Measurements from ENCODE around the gene SMAD5.
A peak's percentile ranks its signal among the peaks of the same experiment; 100 is the strongest.

Gene SMAD5

DNA sequence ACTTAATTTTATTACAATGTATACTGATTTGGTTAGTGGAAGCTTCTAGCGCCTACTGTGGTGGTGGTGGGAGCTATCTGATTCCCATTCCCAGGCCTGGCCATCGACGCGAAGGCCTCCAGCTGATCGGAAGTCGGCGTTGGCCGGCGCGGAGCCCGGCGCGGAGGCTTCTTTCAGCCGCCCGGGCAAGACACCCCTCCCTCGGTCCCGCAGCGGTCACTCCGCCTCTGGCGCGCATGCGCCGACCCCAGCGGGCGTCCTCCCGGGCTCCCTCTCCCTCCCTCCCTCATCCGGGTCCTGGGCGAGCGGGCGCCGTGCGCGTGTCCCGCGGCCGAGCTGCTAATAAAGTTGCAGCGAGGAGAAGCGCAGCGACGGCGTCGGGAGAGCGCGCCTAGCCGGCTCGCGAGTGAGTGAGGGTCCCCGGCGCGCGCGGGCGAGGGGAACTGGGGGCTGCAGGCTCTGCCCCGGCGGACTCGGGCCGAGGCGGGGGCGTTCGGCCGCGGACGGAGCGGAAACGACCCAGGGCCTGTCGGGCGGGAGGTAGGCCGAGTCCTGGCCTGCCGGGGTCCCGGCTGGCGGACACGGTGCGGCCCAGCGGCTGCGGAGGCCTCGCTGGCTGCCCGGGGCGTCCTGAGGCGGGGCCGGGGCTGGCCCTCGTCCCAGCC lies at the start of gene SMAD5 (continued):
- TF ChIP-seq, protein P1, sequence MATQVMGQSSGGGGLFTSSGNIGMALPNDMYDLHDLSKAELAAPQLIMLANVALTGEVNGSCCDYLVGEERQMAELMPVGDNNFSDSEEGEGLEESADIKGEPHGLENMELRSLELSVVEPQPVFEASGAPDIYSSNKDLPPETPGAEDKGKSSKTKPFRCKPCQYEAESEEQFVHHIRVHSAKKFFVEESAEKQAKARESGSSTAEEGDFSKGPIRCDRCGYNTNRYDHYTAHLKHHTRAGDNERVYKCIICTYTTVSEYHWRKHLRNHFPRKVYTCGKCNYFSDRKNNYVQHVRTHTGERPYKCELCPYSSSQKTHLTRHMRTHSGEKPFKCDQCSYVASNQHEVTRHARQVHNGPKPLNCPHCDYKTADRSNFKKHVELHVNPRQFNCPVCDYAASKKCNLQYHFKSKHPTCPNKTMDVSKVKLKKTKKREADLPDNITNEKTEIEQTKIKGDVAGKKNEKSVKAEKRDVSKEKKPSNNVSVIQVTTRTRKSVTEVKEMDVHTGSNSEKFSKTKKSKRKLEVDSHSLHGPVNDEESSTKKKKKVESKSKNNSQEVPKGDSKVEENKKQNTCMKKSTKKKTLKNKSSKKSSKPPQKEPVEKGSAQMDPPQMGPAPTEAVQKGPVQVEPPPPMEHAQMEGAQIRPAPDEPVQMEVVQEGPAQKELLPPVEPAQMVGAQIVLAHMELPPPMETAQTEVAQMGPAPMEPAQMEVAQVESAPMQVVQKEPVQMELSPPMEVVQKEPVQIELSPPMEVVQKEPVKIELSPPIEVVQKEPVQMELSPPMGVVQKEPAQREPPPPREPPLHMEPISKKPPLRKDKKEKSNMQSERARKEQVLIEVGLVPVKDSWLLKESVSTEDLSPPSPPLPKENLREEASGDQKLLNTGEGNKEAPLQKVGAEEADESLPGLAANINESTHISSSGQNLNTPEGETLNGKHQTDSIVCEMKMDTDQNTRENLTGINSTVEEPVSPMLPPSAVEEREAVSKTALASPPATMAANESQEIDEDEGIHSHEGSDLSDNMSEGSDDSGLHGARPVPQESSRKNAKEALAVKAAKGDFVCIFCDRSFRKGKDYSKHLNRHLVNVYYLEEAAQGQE (tag by site-specific recombination; IDR thresholded peaks at IDR 0.05): no peak
- TF ChIP-seq ZNF426 (tag by site-specific recombination; IDR thresholded peaks at IDR 0.05) (no peak), ZNF214 (tag by site-specific recombination; IDR thresholded peaks at IDR 0.05; ENCODE audit: borderline replicate concordance) (no peak), SETDB1 (IDR thresholded peaks at IDR 0.05; ENCODE audit: insufficient read length, low read length) (no peak), ZNF747 (tag by site-specific recombination; IDR thresholded peaks at IDR 0.05) (no peak), SCRT1 (tag by site-specific recombination; IDR thresholded peaks at IDR 0.05; ENCODE audit: borderline replicate concordance) (no peak), ZIC2 (tag by site-specific recombination; IDR thresholded peaks at IDR 0.05) (peak; percentile 21; the same call in 1 of the 2 replicates), ZNF76 (tag by site-specific recombination; IDR thresholded peaks at IDR 0.05; ENCODE audit: borderline replicate concordance, low read depth) (peak; percentile 79; the same call in 1 of the 2 replicates), ZBTB48 (tag by site-specific recombination; IDR thresholded peaks at IDR 0.05) (0 out of 2 replicates have a peak, but pooled peaks have one; percentile 27), ZNF501 (tag by site-specific recombination; IDR thresholded peaks at IDR 0.05) (peak; percentile 51; the same call in 1 of the 2 replicates), YY1 (tag by site-specific recombination; IDR thresholded peaks at IDR 0.05) (peak; percentile 60), ZNF510 (tag by site-specific recombination; IDR thresholded peaks at IDR 0.05; ENCODE audit: insufficient replicate concordance) (peak; percentile 45), ZSCAN30 (tag by site-specific recombination; IDR thresholded peaks at IDR 0.05) (peak; percentile 97), ZNF211 (tag by site-specific recombination; IDR thresholded peaks at IDR 0.05; ENCODE audit: low read depth) (no peak)
- TF ChIP-seq, protein P2, sequence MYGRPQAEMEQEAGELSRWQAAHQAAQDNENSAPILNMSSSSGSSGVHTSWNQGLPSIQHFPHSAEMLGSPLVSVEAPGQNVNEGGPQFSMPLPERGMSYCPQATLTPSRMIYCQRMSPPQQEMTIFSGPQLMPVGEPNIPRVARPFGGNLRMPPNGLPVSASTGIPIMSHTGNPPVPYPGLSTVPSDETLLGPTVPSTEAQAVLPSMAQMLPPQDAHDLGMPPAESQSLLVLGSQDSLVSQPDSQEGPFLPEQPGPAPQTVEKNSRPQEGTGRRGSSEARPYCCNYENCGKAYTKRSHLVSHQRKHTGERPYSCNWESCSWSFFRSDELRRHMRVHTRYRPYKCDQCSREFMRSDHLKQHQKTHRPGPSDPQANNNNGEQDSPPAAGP (tag by site-specific recombination; IDR thresholded peaks at IDR 0.05): no peak
- TF ChIP-seq, protein P3, sequence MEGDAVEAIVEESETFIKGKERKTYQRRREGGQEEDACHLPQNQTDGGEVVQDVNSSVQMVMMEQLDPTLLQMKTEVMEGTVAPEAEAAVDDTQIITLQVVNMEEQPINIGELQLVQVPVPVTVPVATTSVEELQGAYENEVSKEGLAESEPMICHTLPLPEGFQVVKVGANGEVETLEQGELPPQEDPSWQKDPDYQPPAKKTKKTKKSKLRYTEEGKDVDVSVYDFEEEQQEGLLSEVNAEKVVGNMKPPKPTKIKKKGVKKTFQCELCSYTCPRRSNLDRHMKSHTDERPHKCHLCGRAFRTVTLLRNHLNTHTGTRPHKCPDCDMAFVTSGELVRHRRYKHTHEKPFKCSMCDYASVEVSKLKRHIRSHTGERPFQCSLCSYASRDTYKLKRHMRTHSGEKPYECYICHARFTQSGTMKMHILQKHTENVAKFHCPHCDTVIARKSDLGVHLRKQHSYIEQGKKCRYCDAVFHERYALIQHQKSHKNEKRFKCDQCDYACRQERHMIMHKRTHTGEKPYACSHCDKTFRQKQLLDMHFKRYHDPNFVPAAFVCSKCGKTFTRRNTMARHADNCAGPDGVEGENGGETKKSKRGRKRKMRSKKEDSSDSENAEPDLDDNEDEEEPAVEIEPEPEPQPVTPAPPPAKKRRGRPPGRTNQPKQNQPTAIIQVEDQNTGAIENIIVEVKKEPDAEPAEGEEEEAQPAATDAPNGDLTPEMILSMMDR (tag by site-specific recombination; IDR thresholded peaks at IDR 0.05): no peak
- TF ChIP-seq, protein P4, sequence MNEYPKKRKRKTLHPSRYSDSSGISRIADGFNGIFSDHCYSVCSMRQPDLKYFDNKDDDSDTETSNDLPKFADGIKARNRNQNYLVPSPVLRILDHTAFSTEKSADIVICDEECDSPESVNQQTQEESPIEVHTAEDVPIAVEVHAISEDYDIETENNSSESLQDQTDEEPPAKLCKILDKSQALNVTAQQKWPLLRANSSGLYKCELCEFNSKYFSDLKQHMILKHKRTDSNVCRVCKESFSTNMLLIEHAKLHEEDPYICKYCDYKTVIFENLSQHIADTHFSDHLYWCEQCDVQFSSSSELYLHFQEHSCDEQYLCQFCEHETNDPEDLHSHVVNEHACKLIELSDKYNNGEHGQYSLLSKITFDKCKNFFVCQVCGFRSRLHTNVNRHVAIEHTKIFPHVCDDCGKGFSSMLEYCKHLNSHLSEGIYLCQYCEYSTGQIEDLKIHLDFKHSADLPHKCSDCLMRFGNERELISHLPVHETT (tag by site-specific recombination; IDR thresholded peaks at IDR 0.05): no peak
- TF ChIP-seq, protein P5, sequence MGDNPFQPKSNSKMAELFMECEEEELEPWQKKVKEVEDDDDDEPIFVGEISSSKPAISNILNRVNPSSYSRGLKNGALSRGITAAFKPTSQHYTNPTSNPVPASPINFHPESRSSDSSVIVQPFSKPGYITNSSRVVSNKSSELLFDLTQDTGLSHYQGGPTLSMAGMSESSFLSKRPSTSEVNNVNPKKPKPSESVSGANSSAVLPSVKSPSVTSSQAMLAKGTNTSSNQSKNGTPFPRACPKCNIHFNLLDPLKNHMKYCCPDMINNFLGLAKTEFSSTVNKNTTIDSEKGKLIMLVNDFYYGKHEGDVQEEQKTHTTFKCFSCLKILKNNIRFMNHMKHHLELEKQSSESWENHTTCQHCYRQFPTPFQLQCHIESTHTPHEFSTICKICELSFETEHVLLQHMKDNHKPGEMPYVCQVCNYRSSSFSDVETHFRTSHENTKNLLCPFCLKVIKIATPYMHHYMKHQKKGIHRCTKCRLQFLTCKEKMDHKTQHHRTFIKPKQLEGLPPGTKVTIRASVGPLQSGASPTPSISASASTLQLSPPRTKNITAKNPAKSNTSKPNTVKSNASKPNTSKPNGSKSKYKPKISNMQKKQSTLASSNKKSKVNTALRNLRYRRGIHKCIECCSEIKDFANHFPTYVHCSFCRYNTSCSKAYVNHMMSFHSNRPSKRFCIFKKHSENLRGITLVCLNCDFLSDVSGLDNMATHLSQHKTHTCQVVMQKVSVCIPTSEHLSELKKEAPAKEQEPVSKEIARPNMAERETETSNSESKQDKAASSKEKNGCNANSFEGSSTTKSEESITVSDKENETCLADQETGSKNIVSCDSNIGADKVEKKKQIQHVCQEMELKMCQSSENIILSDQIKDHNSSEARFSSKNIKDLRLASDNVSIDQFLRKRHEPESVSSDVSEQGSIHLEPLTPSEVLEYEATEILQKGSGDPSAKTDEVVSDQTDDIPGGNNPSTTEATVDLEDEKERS (tag by site-specific recombination; IDR thresholded peaks at IDR 0.05): no peak
- TF ChIP-seq, protein P6, sequence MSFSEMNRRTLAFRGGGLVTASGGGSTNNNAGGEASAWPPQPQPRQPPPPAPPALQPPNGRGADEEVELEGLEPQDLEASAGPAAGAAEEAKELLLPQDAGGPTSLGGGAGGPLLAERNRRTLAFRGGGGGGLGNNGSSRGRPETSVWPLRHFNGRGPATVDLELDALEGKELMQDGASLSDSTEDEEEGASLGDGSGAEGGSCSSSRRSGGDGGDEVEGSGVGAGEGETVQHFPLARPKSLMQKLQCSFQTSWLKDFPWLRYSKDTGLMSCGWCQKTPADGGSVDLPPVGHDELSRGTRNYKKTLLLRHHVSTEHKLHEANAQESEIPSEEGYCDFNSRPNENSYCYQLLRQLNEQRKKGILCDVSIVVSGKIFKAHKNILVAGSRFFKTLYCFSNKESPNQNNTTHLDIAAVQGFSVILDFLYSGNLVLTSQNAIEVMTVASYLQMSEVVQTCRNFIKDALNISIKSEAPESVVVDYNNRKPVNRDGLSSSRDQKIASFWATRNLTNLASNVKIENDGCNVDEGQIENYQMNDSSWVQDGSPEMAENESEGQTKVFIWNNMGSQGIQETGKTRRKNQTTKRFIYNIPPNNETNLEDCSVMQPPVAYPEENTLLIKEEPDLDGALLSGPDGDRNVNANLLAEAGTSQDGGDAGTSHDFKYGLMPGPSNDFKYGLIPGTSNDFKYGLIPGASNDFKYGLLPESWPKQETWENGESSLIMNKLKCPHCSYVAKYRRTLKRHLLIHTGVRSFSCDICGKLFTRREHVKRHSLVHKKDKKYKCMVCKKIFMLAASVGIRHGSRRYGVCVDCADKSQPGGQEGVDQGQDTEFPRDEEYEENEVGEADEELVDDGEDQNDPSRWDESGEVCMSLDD (tag by site-specific recombination; IDR thresholded peaks at IDR 0.05): no peak

Data from HEK293 (cell line).